Muscle layer of duodenum (tissue), 2 donors: Measurements from ENCODE around the gene PABPC1L.

ENCODE experiments used
- H3K27ac ChIP-seq: one replicate; pipeline ENCODE4 v1.7.0; 2013; ENCODE audit warnings: mild to moderate bottlenecking, low read length
- H3K27me3 ChIP-seq: one replicate; pipeline ENCODE4 v1.7.0; 2013; ENCODE audit warnings: low read depth, mild to moderate bottlenecking, control low read depth, low read length
- H3K36me3 ChIP-seq, 2 donors: one replicate each; pipeline ENCODE4 v1.7.0; 2013; ENCODE audit warnings: low read length in 2 of 2, control low read depth in 1 of 2, mild to moderate bottlenecking in 1 of 2; ENCODE audit not compliant: insufficient read depth in 2 of 2, control insufficient read depth in 1 of 2
- H3K4me1 ChIP-seq, 2 donors: one replicate each; pipeline ENCODE4 v1.7.0; 2013; ENCODE audit warnings: low read length in 2 of 2, mild to moderate bottlenecking in 2 of 2, control low read depth in 1 of 2, moderate library complexity in 1 of 2; ENCODE audit not compliant: insufficient read depth in 2 of 2, control insufficient read depth in 1 of 2
- H3K4me3 ChIP-seq, 2 donors: one replicate each; pipeline ENCODE4 v1.7.0; 2013; ENCODE audit warnings: low read length in 2 of 2, low read depth in 1 of 2, mild to moderate bottlenecking in 1 of 2
- H3K9me3 ChIP-seq, 2 donors: one replicate each; pipeline ENCODE4 v1.7.0; 2013; ENCODE audit warnings: low read length in 2 of 2, control low read depth in 1 of 2, mild to moderate bottlenecking in 1 of 2; ENCODE audit not compliant: control insufficient read depth in 1 of 2
- donor health status: healthy.

Gene PABPC1L

DNA sequence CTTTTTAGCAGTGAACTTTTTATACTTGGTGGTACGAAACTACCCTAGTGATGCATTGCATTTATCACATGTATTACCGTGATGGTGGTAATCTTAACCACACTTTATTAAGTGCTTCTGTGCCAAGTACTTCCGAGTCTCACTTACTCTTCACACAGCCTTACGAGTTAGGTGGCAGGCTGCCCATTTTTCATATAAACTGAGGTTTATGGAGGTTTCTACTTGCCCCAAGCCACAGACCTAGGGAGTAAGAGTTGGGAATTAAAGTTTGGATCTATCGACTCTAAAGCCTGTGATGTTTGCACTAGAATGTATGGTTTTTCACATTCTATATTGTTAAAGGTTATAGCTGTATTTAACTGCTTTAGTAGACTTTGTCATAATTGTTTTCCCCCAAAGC lies 5.5 kb upstream of the PABPC1L start:
- H3K4me3 ChIP-seq: no peak overlapping the region
- no peak overlapping the region for H3K27ac ChIP-seq
- H3K4me1 ChIP-seq: peaks cover 3 to 12% of the 10 kb centered on the region in 2 donors
- H3K36me3 ChIP-seq: peaks cover 61 to 66% of the 10 kb centered on the region in 2 donors
- no peaks in the 10 kb centered on the region for H3K9me3 ChIP-seq
- H3K27me3 ChIP-seq: no peaks in the 10 kb centered on the region

DNA sequence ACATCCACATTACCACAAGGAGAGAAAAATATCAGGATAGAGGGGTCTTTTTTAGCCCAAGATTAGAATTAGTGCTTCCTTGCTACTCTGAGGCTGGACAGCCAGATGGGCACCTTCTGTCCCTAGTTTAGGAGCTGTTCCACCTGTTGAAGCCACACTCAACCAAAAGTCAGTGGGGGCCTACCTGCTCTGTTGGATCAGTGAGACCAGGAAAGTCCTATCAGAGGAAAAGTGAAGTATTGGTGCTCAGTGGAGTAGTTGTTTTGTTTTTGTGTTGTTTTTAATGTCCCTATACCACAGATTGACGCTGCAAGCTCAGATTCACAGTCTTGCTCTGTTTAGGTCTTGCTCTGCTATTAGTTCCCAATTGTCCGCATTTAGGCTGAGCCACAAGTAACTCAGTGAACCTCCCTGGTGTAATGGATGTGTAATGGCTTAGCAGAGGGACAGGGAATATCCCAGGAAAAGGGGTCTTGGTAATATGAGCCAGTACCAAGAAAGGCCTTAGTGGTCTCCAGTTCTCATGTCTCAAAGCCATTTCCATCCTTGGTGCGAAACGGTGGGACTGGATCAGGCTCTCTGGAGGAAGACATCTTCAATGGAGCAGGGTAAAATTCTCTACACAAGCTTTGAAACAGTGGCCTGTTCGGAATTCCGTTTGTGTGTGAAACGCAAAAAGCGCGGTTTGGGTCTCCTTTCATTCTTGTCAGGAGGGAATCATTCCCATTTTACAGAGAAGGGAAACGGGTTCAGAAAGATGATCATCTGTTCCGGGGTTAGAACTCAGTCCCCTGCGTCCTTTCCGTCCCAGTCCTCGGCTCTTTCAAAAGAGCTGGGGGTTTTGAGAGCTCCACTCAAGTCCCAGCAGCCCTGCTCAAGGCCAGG lies 631 bp upstream of the PABPC1L start:
- H3K4me1 ChIP-seq: peaks cover 0 to 4% of the 10 kb centered on the region in 2 donors
- H3K27ac ChIP-seq: no peak overlapping the region
- H3K27me3 ChIP-seq: no peaks in the 10 kb centered on the region
- H3K4me3 ChIP-seq: peak overlapping the region; percentile 54 to 67
- H3K36me3 ChIP-seq: peaks cover 31 to 34% of the 10 kb centered on the region in 2 donors
- H3K9me3 ChIP-seq: no peaks in the 10 kb centered on the region

DNA sequence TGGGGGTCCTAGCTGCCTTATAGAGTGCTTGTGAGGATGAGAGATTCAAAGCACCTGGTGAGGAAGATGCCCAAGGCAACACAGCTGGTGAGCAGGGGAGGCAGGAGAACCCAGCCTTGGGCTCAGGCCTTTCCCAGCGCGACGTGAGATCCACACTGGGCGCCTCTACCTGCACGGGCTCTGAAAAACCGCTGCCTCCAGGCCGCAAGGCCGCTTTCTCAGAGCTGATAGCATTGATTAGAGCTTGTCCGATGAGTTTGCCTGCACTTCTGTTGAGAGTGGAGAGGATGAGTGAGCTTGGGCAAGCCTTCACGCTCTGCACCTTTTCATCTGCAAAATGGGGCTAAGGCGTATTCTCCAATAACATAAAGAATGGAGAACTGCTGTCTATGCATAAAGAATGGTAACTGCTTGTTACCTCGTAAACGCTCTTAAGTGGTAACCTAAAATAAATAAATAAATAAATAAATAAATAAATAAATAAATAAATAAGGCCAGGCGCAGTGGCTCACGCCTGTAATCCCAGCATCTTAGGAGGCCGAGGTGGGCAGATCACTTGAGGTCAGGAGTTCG lies 916 bp downstream of the PABPC1L start:
- H3K27ac ChIP-seq: no peak overlapping the region

DNA sequence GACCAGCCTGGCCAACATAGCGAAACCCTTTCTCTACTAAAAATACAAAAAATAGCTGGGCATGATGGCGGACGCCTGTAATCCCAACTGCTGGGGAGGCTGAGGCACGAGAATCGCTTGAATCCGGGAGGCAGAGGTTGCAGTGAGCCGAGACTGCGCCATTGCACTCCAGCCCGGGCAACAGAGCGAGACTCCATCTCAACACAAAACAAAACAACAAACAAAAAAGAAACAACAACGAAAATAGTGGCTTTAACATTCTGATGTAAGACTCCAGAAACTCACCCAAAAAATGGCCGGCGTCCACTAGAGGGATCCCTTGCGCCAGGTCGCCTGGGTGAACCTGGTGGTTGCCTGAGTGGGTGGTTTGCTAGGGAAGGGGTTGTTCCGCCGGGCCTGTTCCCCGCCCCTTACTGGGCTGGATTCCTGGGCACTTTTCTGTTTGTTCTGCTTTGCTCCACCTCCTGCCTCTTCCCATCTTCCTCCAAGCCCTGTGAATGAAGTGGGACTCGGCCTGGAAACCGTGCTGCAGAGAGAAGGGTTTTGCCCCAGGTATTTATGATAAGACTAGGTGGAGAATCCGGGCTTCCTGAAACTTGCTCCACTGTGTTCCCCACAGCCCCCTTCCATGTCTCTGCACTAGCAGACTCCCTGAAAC lies 1.5 kb downstream of the PABPC1L start:
- Histone ChIP-seq H3K27me3 (no peaks in the 10 kb centered on the region), H3K4me3 (no peak overlapping the region), H3K4me1 (peaks cover 0 to 4% of the 10 kb centered on the region in 2 donors), H3K9me3 (no peaks in the 10 kb centered on the region), H3K27ac (no peak overlapping the region), H3K36me3 (peaks cover 12 to 14% of the 10 kb centered on the region in 2 donors)

More for the DNA sequence above, 916 bp downstream of the PABPC1L start:
- peaks cover 16 to 21% of the 10 kb centered on the region in 2 donors for H3K36me3 ChIP-seq
- H3K4me3 ChIP-seq: peak overlapping the region; percentile 54 to 67
- no peaks in the 10 kb centered on the region for H3K9me3 ChIP-seq
- no peaks in the 10 kb centered on the region for H3K27me3 ChIP-seq
- H3K4me1 ChIP-seq: peaks cover 0 to 4% of the 10 kb centered on the region in 2 donors

DNA sequence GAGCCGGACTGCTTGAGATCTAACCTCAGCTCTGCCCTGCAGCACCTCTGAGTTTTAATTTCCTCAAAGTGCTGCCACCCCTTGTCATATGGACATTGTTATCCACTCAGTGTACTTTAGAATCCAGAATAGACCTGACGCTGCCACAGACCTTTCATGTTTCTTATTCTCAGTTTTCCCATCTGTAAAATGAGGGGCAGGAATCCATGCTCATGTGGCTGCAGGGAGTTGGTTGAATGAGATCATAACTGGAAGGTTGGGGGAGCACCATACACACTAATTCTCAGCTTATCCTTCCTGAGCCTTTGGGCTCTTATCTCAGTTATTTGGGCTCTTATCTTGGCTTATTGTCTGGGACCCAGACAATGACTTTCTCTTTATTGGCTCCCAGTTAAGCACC lies 2.3 kb downstream of the PABPC1L start:
- Histone ChIP-seq H3K27me3 (no peaks in the 10 kb centered on the region), H3K4me1 (peaks cover 0 to 4% of the 10 kb centered on the region in 2 donors), H3K27ac (no peak overlapping the region), H3K9me3 (no peaks in the 10 kb centered on the region), H3K36me3 (peaks cover 7 to 13% of the 10 kb centered on the region in 2 donors), H3K4me3 (no peak overlapping the region)

DNA sequence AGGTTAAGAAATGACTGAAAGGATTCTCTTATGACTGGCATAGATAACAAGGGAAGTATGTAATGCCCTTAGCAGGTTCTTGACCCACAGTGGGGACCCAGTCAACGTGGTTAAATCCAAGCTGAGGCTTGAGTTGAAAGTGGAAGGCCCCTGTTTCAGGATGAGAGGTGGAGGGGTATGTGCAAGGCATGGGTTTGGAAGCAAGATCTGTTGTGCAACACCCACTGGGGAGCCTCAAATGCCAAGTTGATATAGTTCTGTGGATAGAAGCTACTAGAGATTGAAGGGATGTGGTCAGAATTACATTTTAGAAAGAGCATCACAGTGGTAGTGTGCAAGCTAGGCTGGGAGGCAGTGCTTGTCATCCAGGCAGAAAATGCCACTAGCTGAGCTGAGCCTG lies 5.1 kb downstream of the PABPC1L start:
- Histone ChIP-seq H3K4me1 (no peaks in the 10 kb centered on the region), H3K27me3 (no peaks in the 10 kb centered on the region), H3K4me3 (no peak overlapping the region), H3K27ac (no peak overlapping the region), H3K9me3 (no peaks in the 10 kb centered on the region), H3K36me3 (peaks cover 0 to 7% of the 10 kb centered on the region in 2 donors)

DNA sequence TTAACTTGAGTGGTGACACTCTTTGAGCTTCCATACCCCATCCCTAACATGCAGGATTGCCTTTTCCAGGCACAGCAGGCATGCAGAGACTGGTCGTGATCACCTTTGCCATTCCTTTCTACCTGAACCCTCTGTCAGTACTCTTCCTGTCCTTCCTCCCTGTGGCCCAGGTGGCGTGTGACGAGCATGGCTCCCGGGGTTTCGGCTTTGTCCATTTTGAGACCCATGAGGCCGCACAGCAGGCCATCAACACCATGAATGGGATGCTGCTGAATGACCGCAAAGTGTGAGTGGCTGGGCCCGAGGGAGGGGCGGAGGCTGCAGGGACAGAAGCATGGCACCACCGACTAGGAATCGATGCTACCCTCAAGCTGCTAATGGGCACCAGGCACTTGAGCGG lies 6.7 kb downstream of the PABPC1L start:
- Histone ChIP-seq H3K4me3 (no peak overlapping the region), H3K27ac (no peak overlapping the region), H3K27me3 (no peaks in the 10 kb centered on the region), H3K9me3 (no peaks in the 10 kb centered on the region), H3K36me3 (peaks cover 0 to 8% of the 10 kb centered on the region in 2 donors), H3K4me1 (no peaks in the 10 kb centered on the region)

DNA sequence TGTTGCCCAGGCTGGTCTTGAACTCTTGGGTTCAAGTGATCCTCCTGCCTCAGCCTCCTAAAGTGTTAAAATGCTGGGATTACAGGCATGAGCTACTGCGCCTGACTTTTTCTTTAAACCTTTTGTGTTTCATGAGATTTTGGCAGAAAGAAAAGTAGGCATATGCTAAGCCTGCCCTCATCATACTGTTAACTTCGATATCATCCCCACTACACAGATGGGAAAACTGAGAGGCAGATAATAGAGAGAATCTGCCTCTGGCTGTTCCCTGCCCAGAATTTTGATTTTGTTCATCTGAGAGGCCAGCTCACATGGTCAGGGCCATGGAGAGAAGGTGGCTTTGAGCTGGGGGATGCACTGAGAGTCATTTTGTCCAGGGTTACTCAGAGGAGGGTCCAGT lies 7.5 kb downstream of the PABPC1L start:
- Histone ChIP-seq H3K4me1 (no peaks in the 10 kb centered on the region), H3K36me3 (peaks cover 0 to 11% of the 10 kb centered on the region in 2 donors), H3K27me3 (no peaks in the 10 kb centered on the region), H3K9me3 (no peaks in the 10 kb centered on the region), H3K4me3 (no peak overlapping the region), H3K27ac (no peak overlapping the region)

DNA sequence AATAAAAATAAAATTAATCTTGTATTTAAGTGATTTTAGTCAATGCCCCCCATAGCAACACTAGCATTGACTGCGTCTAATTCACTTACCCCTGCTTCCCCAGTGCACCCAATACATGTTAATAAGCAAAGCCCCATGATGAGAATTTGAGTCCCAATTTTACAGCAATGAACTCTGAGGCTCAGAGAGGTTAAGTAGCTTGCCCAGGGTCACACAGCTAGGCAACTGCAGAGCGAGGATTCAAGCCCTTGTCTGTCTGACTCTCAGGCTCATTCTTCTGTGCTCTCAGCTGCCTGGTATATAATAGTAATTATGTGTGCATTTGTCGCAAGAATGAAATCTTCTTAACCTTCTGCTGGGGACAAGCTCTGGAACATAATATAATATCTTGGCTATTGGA lies 8.5 kb downstream of the PABPC1L start:
- H3K36me3 ChIP-seq: peaks cover 0 to 14% of the 10 kb centered on the region in 2 donors
- no peaks in the 10 kb centered on the region for H3K27me3 ChIP-seq

DNA sequence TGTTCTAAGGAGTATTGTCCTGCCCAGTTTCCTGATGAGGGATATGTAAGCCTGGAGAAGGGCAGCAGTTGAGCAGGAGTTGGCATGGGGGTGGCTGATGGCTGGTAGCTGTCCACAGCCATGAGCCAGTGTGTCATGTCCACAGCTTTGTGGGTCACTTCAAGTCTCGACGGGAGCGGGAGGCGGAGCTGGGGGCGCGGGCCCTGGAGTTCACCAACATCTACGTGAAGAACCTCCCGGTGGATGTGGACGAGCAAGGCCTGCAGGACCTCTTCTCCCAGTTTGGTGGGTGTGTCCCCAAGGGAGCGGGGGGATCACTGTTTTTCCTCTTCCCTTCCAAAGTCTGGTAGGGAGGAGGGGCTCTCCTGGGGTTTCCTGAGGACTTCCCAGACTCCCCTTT lies 8.9 kb downstream of the PABPC1L start:
- no peaks in the 10 kb centered on the region for H3K27me3 ChIP-seq
- no peaks in the 10 kb centered on the region for H3K9me3 ChIP-seq
- H3K4me1 ChIP-seq: no peaks in the 10 kb centered on the region
- no peak overlapping the region for H3K4me3 ChIP-seq
- H3K36me3 ChIP-seq: peaks cover 0 to 14% of the 10 kb centered on the region in 2 donors
- H3K27ac ChIP-seq: no peak overlapping the region

More for the DNA sequence above, 8.5 kb downstream of the PABPC1L start:
- Histone ChIP-seq H3K27ac (no peak overlapping the region), H3K4me1 (no peaks in the 10 kb centered on the region), H3K4me3 (no peak overlapping the region), H3K9me3 (no peaks in the 10 kb centered on the region)

DNA sequence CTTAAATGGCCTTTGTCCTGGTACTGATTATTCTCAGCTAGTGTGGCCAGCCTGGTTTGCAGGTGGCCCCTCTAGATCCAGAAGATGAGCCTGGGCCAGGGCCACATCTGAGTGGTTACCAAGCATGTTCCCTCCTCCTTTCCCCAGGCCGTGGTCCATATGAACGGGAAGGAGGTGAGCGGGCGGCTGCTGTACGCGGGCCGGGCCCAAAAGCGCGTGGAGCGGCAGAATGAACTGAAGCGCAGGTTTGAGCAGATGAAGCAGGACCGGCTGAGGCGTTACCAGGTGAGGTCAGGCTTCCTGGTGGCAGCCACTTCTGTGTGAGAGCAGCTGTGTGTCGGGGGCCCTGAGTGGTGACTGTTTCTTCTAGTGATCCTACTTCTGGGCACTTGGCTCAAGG lies 11.6 kb downstream of the PABPC1L start:
- Histone ChIP-seq H3K27me3 (no peaks in the 10 kb centered on the region), H3K36me3 (peaks cover 0 to 14% of the 10 kb centered on the region in 2 donors), H3K4me1 (no peaks in the 10 kb centered on the region), H3K9me3 (no peaks in the 10 kb centered on the region), H3K4me3 (no peak overlapping the region), H3K27ac (no peak overlapping the region)
